ENCODE data around the gene LCE3E.
"Not testable (repeated sequence)": the region's sequence is repeated elsewhere in the genome, so short reads cannot be mapped to it uniquely, and the experiment has no call there.

The LCE3E gene, protein sequence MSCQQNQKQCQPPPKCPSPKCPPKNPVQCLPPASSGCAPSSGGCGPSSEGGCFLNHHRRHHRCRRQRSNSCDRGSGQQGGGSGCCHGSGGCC

DNA sequence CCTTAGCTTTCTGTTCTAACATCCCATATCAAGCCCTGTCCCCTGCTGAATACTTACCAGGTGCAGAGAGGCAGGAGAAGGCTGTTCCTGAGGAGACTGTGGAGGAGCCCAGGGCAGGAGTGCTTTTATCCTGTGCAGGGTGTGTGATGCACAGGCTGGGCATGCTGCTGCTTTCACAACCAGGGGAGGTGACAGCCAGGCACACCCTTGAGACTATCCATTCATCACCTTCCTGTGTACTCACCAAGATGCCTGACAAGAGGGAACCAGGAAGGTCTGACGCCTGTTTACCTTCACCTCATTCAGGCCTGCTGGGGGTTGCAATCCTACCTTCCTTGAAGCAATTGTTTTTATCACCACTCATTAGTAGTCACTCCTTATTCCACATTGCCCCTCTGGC is at the start of gene LCE3E:
TSS of gene LCE3E (minus strand) at position 100 of the 400 bp plus-strand sequence. CDS start 572 bp downstream, outside the sequence.
- peaks cover 2 to 3% of the 10 kb centered on the region in 2 donors for H3K9me3 ChIP-seq (ENCODE audit: control insufficient read depth in 2 of 2, low read length in 2 of 2)
- no peaks in the 10 kb centered on the region for H3K36me3 ChIP-seq (ENCODE audit: control insufficient read depth in 2 of 2, insufficient read depth in 2 of 2, low read length in 2 of 2)
- no peak within 1 kb of the TSS for H3K27ac ChIP-seq (ENCODE audit: low read length)
- H3K9ac ChIP-seq (ENCODE audit: low read length in 2 of 2) = no peak within 1 kb of the TSS
- no peaks in the 10 kb centered on the region for H3K4me1 ChIP-seq (ENCODE audit: control insufficient read depth, insufficient read depth, low read length)
- H3K4me3 ChIP-seq (ENCODE audit: low read length in 2 of 2) = no peak within 1 kb of the TSS
- H3K27me3 ChIP-seq (ENCODE audit: control insufficient read depth in 1 of 2, insufficient read depth in 2 of 2, low read length in 2 of 2) = no peaks in the 10 kb centered on the region

DNA sequence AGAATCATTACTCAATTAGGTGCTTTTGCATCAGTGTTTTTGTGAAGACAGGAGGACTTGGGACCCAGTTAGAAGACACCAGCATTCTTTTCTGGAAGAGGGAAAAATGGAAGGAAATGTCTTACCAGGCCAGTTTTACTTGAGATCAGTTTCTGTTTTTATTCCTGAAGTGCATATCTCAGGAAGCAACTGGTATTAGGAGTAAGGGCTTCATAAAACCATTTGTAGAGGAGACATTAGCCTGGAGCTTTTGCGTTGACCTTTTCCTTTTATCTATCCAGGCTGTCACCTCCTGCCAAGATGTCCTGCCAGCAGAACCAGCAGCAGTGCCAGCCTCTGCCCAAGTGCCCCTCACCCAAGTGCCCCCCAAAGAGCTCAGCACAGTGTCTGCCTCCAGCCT is 46.9 kb upstream of the LCE3E start, which contains the start of gene LCE3B:
TSS of gene LCE3B (plus strand) at position 301 of the 400 bp plus-strand sequence. CDS start at position 301, 0 bp downstream.
- Histone ChIP-seq H3K9ac (ENCODE audit: low read length in 2 of 2) (no peak within 1 kb of the TSS), H3K4me3 (ENCODE audit: low read length in 2 of 2) (no peak within 1 kb of the TSS), H3K9me3 (ENCODE audit: control insufficient read depth in 2 of 2, low read length in 2 of 2) (peaks cover 2 to 3% of the 10 kb centered on the region in 2 donors), H3K36me3 (ENCODE audit: control insufficient read depth in 2 of 2, insufficient read depth in 2 of 2, low read length in 2 of 2) (no peaks in the 10 kb centered on the region), H3K27ac (ENCODE audit: low read length) (no peak within 1 kb of the TSS), H3K4me1 (ENCODE audit: control insufficient read depth, insufficient read depth, low read length) (no peaks in the 10 kb centered on the region), H3K27me3 (ENCODE audit: control insufficient read depth in 1 of 2, insufficient read depth in 2 of 2, low read length in 2 of 2) (no peaks in the 10 kb centered on the region)

DNA sequence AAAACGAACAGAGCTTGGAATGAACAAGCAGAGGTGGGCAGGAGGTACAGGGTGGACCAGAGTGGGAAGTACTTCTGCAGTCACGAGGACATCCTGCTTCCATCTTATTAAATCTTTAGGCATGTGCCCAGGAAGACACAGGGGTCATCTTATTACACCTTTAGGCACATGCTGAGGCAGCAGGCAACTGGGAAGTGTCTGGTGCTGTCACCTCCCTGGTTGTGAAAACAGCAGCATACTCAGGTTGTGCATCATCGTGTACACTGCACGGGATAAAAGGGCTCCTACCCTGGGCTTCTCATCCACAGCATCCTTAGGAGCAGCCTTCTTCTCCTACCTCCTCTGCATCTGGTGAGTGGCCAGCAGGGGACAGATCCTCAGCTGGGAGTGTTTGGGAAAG is 33.4 kb upstream of the LCE3E start, which contains the start of gene LCE3C:
TSS of gene LCE3C (plus strand) at position 301 of the 400 bp plus-strand sequence. CDS start 498 bp downstream, outside the sequence.
- Histone ChIP-seq H3K27me3 (ENCODE audit: control insufficient read depth in 1 of 2, insufficient read depth in 2 of 2, low read length in 2 of 2) (no peaks in the 10 kb centered on the region), H3K27ac (ENCODE audit: low read length) (no peak within 1 kb of the TSS), H3K36me3 (ENCODE audit: control insufficient read depth in 2 of 2, insufficient read depth in 2 of 2, low read length in 2 of 2) (no peaks in the 10 kb centered on the region), H3K9ac (ENCODE audit: low read length in 2 of 2) (no peak within 1 kb of the TSS), H3K4me3 (ENCODE audit: low read length in 2 of 2) (no peak within 1 kb of the TSS), H3K9me3 (ENCODE audit: control insufficient read depth in 2 of 2, low read length in 2 of 2) (no peaks in the 10 kb centered on the region), H3K4me1 (ENCODE audit: control insufficient read depth, insufficient read depth, low read length) (no peaks in the 10 kb centered on the region)

DNA sequence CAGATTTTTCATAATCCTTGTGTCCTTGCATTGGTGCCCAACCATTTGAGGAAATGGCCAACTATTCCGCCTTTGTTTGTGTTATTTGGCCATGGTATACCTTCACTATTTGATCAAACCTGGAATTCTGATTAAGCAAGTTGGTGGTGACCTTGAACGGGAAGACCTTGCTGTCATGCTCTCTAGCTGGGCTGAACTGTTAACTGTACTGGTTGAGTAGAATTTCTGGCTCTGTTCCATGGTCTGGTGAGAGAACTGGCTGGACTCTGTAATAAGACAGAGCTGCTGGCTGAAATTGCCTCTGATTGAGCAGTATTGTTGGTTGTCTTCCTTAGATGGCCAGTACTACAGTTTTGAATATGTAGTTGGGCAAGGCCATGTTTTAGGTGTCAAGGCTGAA is 30.4 kb upstream of the LCE3E start:
- no peaks in the 10 kb centered on the region for H3K9me3 ChIP-seq (ENCODE audit: control insufficient read depth in 2 of 2, low read length in 2 of 2)
- H3K27me3 ChIP-seq (ENCODE audit: control insufficient read depth in 1 of 2, insufficient read depth in 2 of 2, low read length in 2 of 2) = no peaks in the 10 kb centered on the region
- H3K4me3 ChIP-seq (ENCODE audit: low read length in 2 of 2) = no peak overlapping the region
- H3K27ac ChIP-seq (ENCODE audit: low read length) = no peak overlapping the region
- H3K4me1 ChIP-seq (ENCODE audit: control insufficient read depth, insufficient read depth, low read length) = no peaks in the 10 kb centered on the region
- no peak overlapping the region for H3K9ac ChIP-seq (ENCODE audit: low read length in 2 of 2)
- H3K36me3 ChIP-seq (ENCODE audit: control insufficient read depth in 2 of 2, insufficient read depth in 2 of 2, low read length in 2 of 2) = no peaks in the 10 kb centered on the region

DNA sequence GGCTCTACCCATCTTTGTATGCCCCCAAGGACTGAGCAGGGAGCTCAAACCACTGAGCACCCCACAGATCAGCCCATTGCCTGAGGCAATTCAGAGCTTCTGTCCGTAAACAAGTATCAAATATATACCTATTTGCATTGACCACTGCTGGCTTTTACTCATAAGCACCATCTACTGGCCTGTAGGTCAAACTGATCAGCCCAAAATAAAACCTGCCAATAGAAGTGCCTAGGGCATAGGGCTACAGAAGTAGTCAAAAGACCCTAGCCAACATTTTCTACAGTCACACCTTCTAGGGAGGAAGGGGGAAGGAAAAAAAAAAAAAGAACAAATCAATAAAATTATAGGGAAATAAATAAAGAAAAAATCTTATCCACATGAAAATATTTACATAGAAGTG is 19.0 kb upstream of the LCE3E start:
- H3K27ac ChIP-seq (ENCODE audit: low read length) = no peak overlapping the region
- H3K27me3 ChIP-seq (ENCODE audit: control insufficient read depth in 1 of 2, insufficient read depth in 2 of 2, low read length in 2 of 2) = no peaks in the 10 kb centered on the region
- no peaks in the 10 kb centered on the region for H3K9me3 ChIP-seq (ENCODE audit: control insufficient read depth in 2 of 2, low read length in 2 of 2)
- H3K4me3 ChIP-seq (ENCODE audit: low read length in 2 of 2) = no peak overlapping the region
- H3K36me3 ChIP-seq (ENCODE audit: control insufficient read depth in 2 of 2, insufficient read depth in 2 of 2, low read length in 2 of 2) = no peaks in the 10 kb centered on the region
- H3K4me1 ChIP-seq (ENCODE audit: control insufficient read depth, insufficient read depth, low read length) = no peaks in the 10 kb centered on the region
- no peak overlapping the region for H3K9ac ChIP-seq (ENCODE audit: low read length in 2 of 2)

DNA sequence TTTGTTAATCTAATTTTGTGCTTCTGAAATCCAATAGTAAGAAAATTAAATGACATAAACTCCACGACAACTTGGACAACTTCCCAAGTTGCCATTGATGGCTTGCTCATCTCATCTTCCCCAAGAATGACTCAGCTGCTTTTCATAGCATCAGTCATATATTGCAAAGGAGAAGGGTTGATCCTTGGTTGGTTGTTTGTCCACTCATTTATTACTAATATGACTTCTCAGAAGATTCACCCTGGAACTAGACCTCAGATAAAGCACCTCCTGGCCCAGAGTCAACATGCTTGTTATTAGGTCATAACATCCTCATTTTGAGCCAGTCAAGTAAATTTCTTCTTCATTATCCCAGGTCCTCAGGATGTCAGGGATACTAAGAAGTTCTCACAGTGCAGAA is 16.1 kb upstream of the LCE3E start:
- no peak overlapping the region for H3K4me3 ChIP-seq (ENCODE audit: low read length in 2 of 2)
- H3K27me3 ChIP-seq (ENCODE audit: control insufficient read depth in 1 of 2, insufficient read depth in 2 of 2, low read length in 2 of 2) = no peaks in the 10 kb centered on the region
- H3K4me1 ChIP-seq (ENCODE audit: control insufficient read depth, insufficient read depth, low read length) = no peaks in the 10 kb centered on the region
- H3K27ac ChIP-seq (ENCODE audit: low read length) = no peak overlapping the region
- no peaks in the 10 kb centered on the region for H3K36me3 ChIP-seq (ENCODE audit: control insufficient read depth in 2 of 2, insufficient read depth in 2 of 2, low read length in 2 of 2)
- no peaks in the 10 kb centered on the region for H3K9me3 ChIP-seq (ENCODE audit: control insufficient read depth in 2 of 2, low read length in 2 of 2)
- H3K9ac ChIP-seq (ENCODE audit: low read length in 2 of 2) = no peak overlapping the region

DNA sequence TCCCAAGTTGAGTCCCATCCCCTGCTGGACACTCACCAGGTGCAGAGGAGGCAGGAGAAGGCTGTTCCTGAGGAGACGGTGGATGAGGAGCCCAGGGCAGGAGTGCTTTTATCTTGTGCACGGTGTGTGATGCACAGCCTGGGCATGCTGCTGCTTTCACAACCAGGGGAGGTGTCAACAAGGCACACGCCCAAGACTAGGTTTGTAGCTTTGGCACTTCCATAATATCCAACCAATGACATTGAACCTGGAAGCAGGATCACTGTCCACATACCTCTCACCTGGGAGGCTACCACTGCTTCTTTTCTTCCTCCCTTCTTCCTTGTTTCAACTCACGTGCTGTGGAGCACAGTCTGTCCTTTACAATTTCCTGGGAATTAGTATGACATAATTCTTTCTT is 13.9 kb upstream of the LCE3E start, which contains the start of gene LCE3D:
TSS of gene LCE3D (minus strand) at position 84 of the 400 bp plus-strand sequence. CDS start 580 bp downstream, outside the sequence.
- Histone ChIP-seq H3K9ac (ENCODE audit: low read length in 2 of 2) (no peak within 1 kb of the TSS), H3K9me3 (ENCODE audit: control insufficient read depth in 2 of 2, low read length in 2 of 2) (no peaks in the 10 kb centered on the region), H3K36me3 (ENCODE audit: control insufficient read depth in 2 of 2, insufficient read depth in 2 of 2, low read length in 2 of 2) (no peaks in the 10 kb centered on the region), H3K27ac (ENCODE audit: low read length) (no peak within 1 kb of the TSS), H3K4me1 (ENCODE audit: control insufficient read depth, insufficient read depth, low read length) (no peaks in the 10 kb centered on the region), H3K4me3 (ENCODE audit: low read length in 2 of 2) (no peak within 1 kb of the TSS), H3K27me3 (ENCODE audit: control insufficient read depth in 1 of 2, insufficient read depth in 2 of 2, low read length in 2 of 2) (no peaks in the 10 kb centered on the region)

DNA sequence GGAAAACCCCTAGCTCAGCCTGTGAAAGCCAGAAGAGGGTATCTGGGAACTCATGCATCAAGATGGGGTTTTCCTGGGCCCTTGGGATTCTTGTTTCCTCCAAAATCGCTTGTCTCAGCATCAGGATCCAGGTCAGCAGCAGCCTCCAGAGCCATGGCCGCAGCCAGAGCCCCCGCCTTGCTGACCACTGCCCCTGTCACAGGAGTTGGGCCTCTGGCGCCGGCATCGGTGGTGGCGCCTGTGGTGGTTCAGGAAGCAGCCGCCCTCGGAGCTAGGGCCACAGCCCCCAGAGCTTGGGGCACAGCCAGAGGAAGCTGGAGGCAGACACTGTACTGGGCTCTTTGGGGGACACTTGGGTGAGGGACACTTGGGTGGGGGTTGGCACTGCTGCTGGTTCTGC is 12.9 kb upstream of the LCE3E start:
- not testable (repeated sequence) for H3K36me3 ChIP-seq (ENCODE audit: control insufficient read depth in 2 of 2, insufficient read depth in 2 of 2, low read length in 2 of 2); H3K4me3 ChIP-seq (ENCODE audit: low read length in 2 of 2); H3K27ac ChIP-seq (ENCODE audit: low read length); H3K4me1 ChIP-seq (ENCODE audit: control insufficient read depth, insufficient read depth, low read length); H3K27me3 ChIP-seq (ENCODE audit: control insufficient read depth in 1 of 2, insufficient read depth in 2 of 2, low read length in 2 of 2); H3K9me3 ChIP-seq (ENCODE audit: control insufficient read depth in 2 of 2, low read length in 2 of 2); H3K9ac ChIP-seq (ENCODE audit: low read length in 2 of 2)

DNA sequence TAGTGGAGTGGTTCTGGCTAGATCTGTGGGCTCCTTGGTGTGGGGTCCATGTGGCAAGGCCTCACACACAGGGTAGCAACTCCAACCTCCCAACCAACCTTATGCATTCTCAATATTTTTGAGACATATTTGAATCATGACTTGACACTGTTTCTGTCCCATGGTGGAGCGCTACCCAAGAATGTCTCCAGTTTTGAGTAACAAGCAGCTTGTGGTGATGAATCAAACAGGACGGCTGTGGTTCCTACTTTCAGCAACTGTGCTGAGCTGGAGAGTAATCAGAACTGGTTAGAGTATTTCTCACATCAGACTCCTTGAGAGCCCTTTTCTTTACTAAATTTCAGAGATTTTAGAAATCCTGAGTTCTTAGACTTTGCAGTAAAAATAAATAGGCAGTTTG is 10.6 kb upstream of the LCE3E start:
- H3K9me3 ChIP-seq (ENCODE audit: control insufficient read depth in 2 of 2, low read length in 2 of 2) = no peaks in the 10 kb centered on the region
- no peak overlapping the region for H3K4me3 ChIP-seq (ENCODE audit: low read length in 2 of 2)
- H3K4me1 ChIP-seq (ENCODE audit: control insufficient read depth, insufficient read depth, low read length) = no peaks in the 10 kb centered on the region
- H3K9ac ChIP-seq (ENCODE audit: low read length in 2 of 2) = no peak overlapping the region
- no peak overlapping the region for H3K27ac ChIP-seq (ENCODE audit: low read length)
- H3K27me3 ChIP-seq (ENCODE audit: control insufficient read depth in 1 of 2, insufficient read depth in 2 of 2, low read length in 2 of 2) = peaks cover 0 to 2% of the 10 kb centered on the region in 2 donors
- no peaks in the 10 kb centered on the region for H3K36me3 ChIP-seq (ENCODE audit: control insufficient read depth in 2 of 2, insufficient read depth in 2 of 2, low read length in 2 of 2)

DNA sequence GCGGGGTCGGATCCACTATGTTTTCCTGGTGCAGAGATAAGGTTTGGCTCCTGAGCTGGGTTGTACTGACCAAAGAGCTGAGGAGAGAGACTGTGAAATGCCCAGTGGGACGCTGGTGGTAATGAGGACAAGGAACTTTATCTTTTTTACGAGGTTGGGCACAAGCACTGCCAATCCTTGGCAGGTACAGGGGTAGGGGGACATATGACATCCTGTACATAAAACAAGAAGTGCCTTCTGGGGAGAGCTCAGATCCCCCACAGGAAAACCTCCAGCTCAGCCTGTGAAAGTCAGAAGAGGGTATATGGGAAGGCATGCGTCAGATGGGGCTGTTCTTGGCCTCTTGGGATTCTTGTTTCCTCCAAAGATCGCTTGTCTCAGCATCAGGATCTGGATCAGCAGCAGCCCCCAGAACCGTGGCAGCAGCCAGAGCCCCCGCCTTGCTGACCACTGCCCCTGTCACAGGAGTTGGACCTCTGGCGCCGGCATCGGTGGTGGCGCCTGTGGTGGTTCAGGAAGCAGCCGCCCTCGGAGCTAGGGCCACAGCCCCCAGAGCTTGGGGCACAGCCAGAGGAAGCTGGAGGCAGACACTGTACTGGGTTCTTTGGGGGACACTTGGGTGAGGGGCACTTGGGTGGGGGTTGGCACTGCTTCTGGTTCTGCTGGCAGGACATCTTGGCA is 905 bp downstream of the LCE3E start:
- H3K9me3 ChIP-seq (ENCODE audit: control insufficient read depth in 2 of 2, low read length in 2 of 2) = peaks cover 2 to 3% of the 10 kb centered on the region in 2 donors
- no peak overlapping the region for H3K4me3 ChIP-seq (ENCODE audit: low read length in 2 of 2)
- no peaks in the 10 kb centered on the region for H3K4me1 ChIP-seq (ENCODE audit: control insufficient read depth, insufficient read depth, low read length)
- H3K27ac ChIP-seq (ENCODE audit: low read length) = no peak overlapping the region
- H3K36me3 ChIP-seq (ENCODE audit: control insufficient read depth in 2 of 2, insufficient read depth in 2 of 2, low read length in 2 of 2) = no peaks in the 10 kb centered on the region
- no peak overlapping the region for H3K9ac ChIP-seq (ENCODE audit: low read length in 2 of 2)
- no peaks in the 10 kb centered on the region for H3K27me3 ChIP-seq (ENCODE audit: control insufficient read depth in 1 of 2, insufficient read depth in 2 of 2, low read length in 2 of 2)

DNA sequence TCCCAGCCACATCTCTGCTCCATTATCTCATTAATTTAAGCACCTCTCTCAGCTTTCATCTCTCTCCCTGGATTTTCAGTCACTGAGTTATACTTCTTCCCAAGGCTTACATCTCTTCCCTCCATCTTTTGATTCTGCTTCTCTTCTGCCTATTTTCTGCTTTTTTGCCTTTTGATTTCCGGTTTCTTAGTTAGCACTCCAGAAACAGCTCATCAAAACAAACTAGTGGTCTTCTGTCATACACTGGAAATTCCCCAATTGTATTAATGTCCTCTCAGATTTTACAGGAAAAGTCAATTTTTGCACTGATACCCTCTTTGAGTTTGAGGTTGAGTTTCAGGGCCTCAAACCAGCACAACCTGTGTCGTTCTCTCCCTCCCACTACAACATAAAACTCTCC is 1.5 kb downstream of the LCE3E start:
- Histone ChIP-seq H3K9me3 (ENCODE audit: control insufficient read depth in 2 of 2, low read length in 2 of 2) (peaks cover 2 to 3% of the 10 kb centered on the region in 2 donors), H3K4me3 (ENCODE audit: low read length in 2 of 2) (no peak overlapping the region), H3K27me3 (ENCODE audit: control insufficient read depth in 1 of 2, insufficient read depth in 2 of 2, low read length in 2 of 2) (no peaks in the 10 kb centered on the region), H3K27ac (ENCODE audit: low read length) (no peak overlapping the region), H3K36me3 (ENCODE audit: control insufficient read depth in 2 of 2, insufficient read depth in 2 of 2, low read length in 2 of 2) (no peaks in the 10 kb centered on the region), H3K4me1 (ENCODE audit: control insufficient read depth, insufficient read depth, low read length) (no peaks in the 10 kb centered on the region), H3K9ac (ENCODE audit: low read length in 2 of 2) (no peak overlapping the region)

Measured in stomach smooth muscle (tissue), 2 donors.